ENCODE data around the gene MICU1.

- TF ChIP-seq MAX (IDR thresholded peaks at IDR 0.05) (no peak), CTCF (IDR thresholded peaks at IDR 0.05 in 2 of 3, conservative IDR thresholded peaks at IDR 0.05 in 1 of 3; ENCODE audit: borderline replicate concordance in 1 of 3, insufficient read depth in 1 of 3, low read depth in 2 of 3, low read length in 2 of 3) (no peak)
These were observed 3.6 kb downstream of the MICU1 start for GRCh38 chr10:72622271-72622670.

Data from HCT116 (cell line).